ENCODE data around the gene GPHN.

DNA sequence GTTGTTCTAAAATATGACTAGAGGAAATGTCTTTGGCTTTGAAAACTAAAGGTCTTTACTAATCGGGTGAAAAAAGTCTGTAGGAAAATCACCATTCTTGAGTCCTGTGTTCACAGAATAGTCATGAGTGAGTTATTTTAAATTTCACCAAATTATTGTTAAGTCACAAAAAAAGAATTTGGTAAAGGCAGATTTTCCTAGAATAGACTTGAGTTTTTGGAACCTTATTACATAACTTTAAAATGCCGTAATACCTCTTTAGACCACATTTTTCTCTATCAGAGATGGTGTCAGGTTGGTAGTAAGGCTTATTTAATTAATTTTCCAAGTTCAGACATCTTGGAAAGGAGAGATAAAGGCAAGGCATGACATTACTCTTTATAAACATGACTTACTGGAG, 496.6 kb downstream of the GPHN start:
- TF ChIP-seq POLR2AphosphoS5 (IDR thresholded peaks at IDR 0.05; ENCODE audit: low read depth, low read length) (no peak), POLR2A (IDR thresholded peaks at IDR 0.05; ENCODE audit: low read depth, low read length) (no peak), TAF1 (IDR thresholded peaks at IDR 0.05; ENCODE audit: low read depth, low read length) (no peak), POU2F2 (IDR thresholded peaks at IDR 0.05; ENCODE audit: low read depth, low read length) (no peak)
